ENCODE results near the gene SMIM41. TPM values are rescaled to one million over a fixed set of nuclear protein-coding genes. Genes with fewer than 3 reads are reported as not detected.

SMIM41 gene
- total RNA-seq, 6 donors from 2014 or later, result 4.7 to 25.1 (median 15.4) TPM

GRCh38 chr12:52056801-52057637, 22.5 kb upstream of the SMIM41 start:
- Histone ChIP-seq H3K36me3 (peaks cover 12 to 76% (median 55%) of the 10 kb centered on the region in 4 donors), H3K4me1 (peaks cover 10 to 32% (median 17%) of the 10 kb centered on the region in 4 donors), H3K27ac (no peak overlapping the region), H3K27me3 (no peaks in the 10 kb centered on the region), H3K9me3 (no peaks in the 10 kb centered on the region), H3K4me3 (no peak overlapping the region)
- TF ChIP-seq POLR2A (IDR thresholded peaks at IDR 0.05), result peak in 1 of 4 donors; percentile 6
- peak in 1 of 2 donors; percentile 39 for TF ChIP-seq POLR2AphosphoS5 (IDR thresholded peaks at IDR 0.05)
- TF ChIP-seq EP300 (IDR thresholded peaks at IDR 0.05), result no peak
- ATAC-seq (ENCODE audit: low FRiP score in 2 of 2), result no peak
- DNase-seq, result peak in 1 of 2 donors; percentile 81
- 92 to 93% methylated on average over 13 to 23 of the region's 23 CpGs for WGBS, 2 donors

DNA sequence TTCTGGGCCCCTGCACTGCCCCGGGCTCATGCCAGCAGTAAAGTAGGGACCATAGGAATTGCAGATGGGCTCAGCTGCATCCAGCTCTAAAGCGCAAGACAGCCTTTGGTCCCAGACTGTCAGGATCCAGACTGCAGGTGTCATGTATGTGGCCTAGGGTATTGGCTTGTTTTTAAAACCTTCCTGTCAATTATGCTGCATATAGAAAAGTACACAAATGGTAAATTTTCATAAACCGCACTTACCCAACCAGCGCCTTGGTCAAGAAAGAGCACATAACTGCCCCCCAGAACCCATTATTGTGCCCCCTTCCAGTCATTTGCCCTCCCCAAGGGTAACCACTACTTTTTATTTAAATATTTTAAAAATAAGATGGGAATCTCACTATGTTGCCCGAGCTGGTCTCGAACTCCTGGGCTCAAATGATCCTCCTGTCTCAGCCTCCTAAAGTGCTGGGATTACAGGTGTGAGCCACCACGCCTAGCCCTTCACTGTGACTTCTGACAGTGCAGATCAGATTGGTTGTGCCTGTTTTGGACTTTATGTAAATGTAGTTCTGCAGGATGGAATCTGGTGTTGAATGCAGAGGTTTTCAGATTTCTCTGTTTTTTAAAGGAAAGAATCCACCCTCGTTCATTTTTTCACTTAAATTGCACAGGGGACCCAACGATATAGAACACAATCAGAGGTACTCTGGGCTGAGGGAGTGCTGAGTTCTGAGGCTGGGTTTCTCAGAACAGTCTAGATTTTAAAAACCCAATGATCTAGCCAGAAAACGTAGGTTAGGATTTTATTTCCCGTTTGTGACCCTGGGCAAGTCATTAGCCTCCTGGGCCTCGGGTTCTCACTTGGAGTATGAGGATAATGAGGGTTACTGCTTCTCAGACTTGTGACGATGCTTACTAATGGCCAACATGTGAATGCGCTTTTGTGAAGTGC, 21.6 kb upstream of the SMIM41 start:
- H3K27ac ChIP-seq, result no peak overlapping the region
- peaks cover 1 to 25% (median 12%) of the 10 kb centered on the region in 4 donors for H3K4me1 ChIP-seq
- peaks cover 12 to 70% (median 55%) of the 10 kb centered on the region in 4 donors for H3K36me3 ChIP-seq
- no peak for TF ChIP-seq POLR2AphosphoS5 (IDR thresholded peaks at IDR 0.05)
- no peak for TF ChIP-seq POLR2A (IDR thresholded peaks at IDR 0.05)
- TF ChIP-seq, protein P1, sequence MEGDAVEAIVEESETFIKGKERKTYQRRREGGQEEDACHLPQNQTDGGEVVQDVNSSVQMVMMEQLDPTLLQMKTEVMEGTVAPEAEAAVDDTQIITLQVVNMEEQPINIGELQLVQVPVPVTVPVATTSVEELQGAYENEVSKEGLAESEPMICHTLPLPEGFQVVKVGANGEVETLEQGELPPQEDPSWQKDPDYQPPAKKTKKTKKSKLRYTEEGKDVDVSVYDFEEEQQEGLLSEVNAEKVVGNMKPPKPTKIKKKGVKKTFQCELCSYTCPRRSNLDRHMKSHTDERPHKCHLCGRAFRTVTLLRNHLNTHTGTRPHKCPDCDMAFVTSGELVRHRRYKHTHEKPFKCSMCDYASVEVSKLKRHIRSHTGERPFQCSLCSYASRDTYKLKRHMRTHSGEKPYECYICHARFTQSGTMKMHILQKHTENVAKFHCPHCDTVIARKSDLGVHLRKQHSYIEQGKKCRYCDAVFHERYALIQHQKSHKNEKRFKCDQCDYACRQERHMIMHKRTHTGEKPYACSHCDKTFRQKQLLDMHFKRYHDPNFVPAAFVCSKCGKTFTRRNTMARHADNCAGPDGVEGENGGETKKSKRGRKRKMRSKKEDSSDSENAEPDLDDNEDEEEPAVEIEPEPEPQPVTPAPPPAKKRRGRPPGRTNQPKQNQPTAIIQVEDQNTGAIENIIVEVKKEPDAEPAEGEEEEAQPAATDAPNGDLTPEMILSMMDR (IDR thresholded peaks at IDR 0.05), result no peak
- TF ChIP-seq EP300 (IDR thresholded peaks at IDR 0.05), result no peak
- H3K4me3 ChIP-seq, result no peak overlapping the region
- no peaks in the 10 kb centered on the region for H3K9me3 ChIP-seq
- ATAC-seq (ENCODE audit: low FRiP score in 2 of 2) (no peak), DNase-seq (no peak)
- H3K27me3 ChIP-seq, result no peaks in the 10 kb centered on the region
- 90 to 92% methylated on average over 13 to 14 of the region's 14 CpGs for WGBS, 2 donors

GRCh38 chr12:52058631-52059361, 20.7 kb upstream of the SMIM41 start:
- peak in 1 of 2 donors; percentile 89 for DNase-seq
- H3K27me3 ChIP-seq, result no peaks in the 10 kb centered on the region
- H3K27ac ChIP-seq, result no peak overlapping the region
- 65 to 74% methylated on average over 13 to 25 of the region's 25 CpGs for WGBS, 2 donors
- TF ChIP-seq EP300 (IDR thresholded peaks at IDR 0.05) (no peak), POLR2A (IDR thresholded peaks at IDR 0.05) (no peak), POLR2AphosphoS5 (IDR thresholded peaks at IDR 0.05) (peak; percentile 33 to 69)
- TF ChIP-seq, protein P1 (IDR thresholded peaks at IDR 0.05), result no peak
- H3K4me1 ChIP-seq, result peaks cover 0 to 16% (median 6%) of the 10 kb centered on the region in 4 donors
- no peak for ATAC-seq (ENCODE audit: low FRiP score in 2 of 2)
- H3K9me3 ChIP-seq, result no peaks in the 10 kb centered on the region
- peaks cover 12 to 63% (median 52%) of the 10 kb centered on the region in 4 donors for H3K36me3 ChIP-seq
- H3K4me3 ChIP-seq, result no peak overlapping the region

GRCh38 chr12:52059582-52060497, 19.7 kb upstream of the SMIM41 start:
- Histone ChIP-seq H3K36me3 (peaks cover 12 to 52% (median 42%) of the 10 kb centered on the region in 4 donors), H3K4me3 (no peak overlapping the region), H3K9me3 (no peaks in the 10 kb centered on the region), H3K27me3 (no peaks in the 10 kb centered on the region), H3K27ac (no peak overlapping the region), H3K4me1 (peaks cover 0 to 10% (median 4%) of the 10 kb centered on the region in 4 donors)
- WGBS, 2 donors, result 85% methylated on average over 11 of the region's 12 CpGs
- DNase-seq (no peak), ATAC-seq (ENCODE audit: low FRiP score in 2 of 2) (peak; percentile 1 to 53)
- TF ChIP-seq POLR2A (IDR thresholded peaks at IDR 0.05) (peak in 1 of 4 donors; percentile 6), POLR2AphosphoS5 (IDR thresholded peaks at IDR 0.05) (peak in 1 of 2 donors; percentile 46), EP300 (IDR thresholded peaks at IDR 0.05) (no peak)
- TF ChIP-seq, protein P1 (IDR thresholded peaks at IDR 0.05), result no peak
